GM18519 (cell line): ENCODE measurements around the gene ZNF407.

Source experiments
- ATAC-seq: cut with Tn5 transposase; IDR thresholded peaks from one replicate; pipeline ENCODE4 v1.9.1; 2021; ENCODE audit warnings: mild to moderate bottlenecking, moderate library complexity; ENCODE audit not compliant: unreplicated experiment, low FRiP score

ZNF407 gene

DNA sequence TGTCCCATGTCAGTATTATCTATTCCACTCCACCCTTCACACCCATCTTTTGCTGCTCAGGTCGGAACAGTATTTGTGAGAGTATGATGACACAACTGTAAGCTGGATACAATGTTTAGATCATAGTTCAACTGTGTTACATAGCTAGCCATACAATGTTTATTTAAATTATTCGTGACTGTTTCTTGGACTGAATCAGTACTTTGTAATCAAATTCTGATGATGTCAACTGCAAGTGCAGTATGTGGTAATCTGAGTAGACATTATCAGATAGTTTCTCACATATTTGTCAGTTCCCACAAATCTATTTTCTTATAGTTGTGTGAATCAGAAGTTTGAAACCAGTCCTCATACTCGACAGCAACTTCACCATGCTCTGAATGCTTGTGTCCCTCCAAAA, 177.6 kb downstream of the ZNF407 start:
- no peak for ATAC-seq

DNA sequence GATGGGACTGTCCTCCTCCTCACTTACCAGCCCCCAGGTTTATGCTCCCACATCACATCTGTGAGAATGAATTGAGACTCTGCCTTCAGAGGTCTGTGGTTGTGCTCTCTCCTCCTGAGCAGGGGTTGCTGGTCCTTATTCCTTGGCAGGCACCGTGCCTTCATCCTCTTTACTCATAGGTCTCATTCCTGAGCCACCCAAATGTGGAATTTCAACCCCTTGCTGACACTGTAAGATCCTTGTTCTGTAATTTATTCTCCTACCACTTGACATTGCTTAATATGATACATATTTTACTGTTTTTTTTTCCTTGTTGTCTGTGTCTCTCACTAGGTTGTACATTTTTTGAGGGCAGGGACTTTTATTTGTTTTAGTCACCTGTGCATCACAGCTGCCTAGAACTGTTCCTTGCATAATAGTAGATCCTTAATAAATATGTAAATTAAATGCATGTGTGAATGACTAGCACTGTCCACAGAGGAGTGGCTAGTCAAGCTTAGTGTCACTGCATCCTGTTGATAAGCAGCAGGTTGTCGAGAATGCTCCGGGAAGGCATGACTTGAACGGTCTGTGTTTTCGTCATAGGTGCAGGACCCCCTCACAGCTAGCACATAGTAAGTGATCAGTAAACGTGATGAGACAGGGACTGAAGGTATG, 180.6 kb downstream of the ZNF407 start:
- no peak for ATAC-seq

DNA sequence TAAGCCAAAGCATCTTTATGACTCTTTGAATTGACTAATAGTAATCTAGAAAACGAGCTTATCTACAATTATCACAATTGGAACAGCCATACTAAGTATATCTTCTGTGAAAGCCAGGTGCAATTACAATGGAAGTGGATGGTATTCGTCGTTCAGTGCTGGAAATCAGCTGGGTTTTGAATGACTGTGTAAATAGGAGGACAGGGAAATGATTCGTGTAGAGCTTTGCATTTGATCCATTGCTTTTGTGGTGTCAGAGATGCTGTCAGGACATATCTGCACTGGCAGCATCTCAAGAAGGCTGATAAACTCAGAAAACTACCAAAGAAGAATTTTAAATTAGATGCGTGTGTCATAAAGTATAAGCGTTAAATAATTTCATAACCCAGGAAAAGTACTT, 187.1 kb downstream of the ZNF407 start:
- ATAC-seq: no peak

DNA sequence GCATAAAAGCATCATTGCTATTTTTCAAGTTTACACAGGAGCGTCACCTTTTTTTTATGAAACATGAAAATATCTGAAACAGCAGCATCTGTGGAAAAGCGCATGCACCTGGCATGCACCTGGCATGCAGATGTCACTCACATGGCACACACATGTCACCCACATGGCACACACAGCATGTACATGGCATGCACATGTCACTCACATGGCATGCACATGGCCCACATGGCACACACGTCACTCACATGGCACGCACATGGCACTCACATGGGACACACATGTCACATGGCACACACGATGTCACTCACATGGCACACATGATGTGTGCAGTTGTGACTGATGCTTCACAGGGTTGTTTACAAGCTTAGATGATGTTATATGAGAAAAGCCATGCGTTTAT, 188.0 kb downstream of the ZNF407 start:
- no peak for ATAC-seq

DNA sequence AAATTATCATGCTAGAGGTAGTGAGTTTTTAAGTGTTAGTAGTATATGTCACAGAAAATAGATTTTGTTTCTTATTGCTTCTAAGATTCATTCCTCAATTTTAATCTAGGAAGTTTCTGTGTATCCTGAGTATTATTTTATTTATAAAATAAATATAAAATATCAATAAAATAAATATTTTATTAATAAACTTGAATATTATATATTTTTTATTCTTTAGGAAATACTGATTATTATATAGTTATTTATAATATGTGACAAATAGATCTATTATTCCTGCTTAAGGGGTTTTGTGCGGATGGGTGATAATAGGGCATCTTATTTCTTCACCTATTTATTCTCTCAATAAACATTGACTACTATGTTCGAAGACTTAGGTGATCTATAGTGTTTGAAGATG, 191.0 kb downstream of the ZNF407 start:
- ATAC-seq: no peak

DNA sequence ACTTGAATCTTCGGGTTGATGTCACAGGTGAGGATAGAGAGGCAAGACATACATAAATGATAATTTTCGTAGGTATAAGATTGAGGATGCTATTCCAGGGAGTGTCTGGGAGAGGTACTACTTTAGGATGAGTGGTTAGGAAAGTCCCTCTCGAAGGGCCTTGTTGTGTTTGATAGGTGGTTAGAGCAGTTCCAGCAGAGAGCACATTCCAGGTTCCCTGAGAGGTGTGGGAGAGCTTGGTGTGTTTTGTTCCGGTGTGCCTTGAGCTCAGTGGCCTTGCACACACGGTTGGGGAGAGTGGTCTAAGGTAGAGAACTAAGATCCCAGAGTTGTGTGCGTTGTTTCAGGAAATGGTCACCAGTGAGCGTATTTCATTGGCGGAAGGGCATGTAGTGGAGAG, 191.4 kb downstream of the ZNF407 start:
- no peak for ATAC-seq

DNA sequence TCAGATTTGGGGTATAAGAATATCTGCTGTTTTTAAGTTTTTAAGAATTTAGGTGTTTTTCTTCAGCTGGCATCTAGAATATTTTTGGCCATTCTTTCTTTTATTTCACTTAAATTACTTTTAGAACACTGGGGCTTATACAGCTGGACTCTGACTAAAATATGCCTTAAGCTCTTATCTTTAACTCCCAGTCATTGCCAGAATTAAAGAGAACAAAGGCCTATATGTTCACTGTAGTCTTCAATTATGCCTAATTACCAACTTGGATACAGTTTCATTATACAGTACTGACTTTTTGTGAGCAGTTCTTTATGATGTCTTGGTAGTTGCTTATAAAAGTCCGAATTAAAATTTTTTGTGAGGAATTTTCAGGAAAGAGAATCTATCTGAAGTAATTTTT, 192.8 kb downstream of the ZNF407 start:
- no peak for ATAC-seq

DNA sequence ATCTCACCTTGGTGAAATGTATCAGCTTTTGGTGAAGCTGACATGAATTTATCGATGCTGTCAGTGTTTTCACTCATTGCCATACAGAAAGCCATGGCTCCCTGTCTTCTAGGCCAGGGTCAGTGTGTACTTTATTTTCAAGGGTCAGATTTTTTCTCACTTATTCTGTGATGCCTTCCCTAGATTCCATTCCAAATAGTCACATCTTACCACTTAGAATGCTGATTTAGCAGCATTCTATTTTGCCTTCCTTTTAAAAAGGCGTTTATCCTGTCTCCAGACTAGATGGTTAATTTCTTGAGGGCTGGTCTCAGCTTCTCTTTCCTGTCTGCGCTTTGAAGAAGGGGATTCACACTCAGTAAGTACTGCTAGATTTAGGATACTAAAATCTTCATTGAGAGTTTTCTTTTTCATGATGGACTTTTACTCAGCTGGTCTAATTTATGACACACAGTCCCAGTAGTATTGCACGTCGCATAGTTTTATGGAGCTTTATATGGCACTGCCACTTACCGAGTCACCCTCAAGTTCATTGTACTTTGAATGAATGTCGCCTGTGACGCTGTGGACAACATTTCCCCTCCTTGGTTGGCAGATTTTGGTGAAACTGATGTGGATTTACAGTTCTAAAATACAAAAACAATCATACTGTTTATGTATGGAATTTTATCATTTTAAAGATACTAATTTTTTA, 194.0 kb downstream of the ZNF407 start:
- ATAC-seq: no peak

DNA sequence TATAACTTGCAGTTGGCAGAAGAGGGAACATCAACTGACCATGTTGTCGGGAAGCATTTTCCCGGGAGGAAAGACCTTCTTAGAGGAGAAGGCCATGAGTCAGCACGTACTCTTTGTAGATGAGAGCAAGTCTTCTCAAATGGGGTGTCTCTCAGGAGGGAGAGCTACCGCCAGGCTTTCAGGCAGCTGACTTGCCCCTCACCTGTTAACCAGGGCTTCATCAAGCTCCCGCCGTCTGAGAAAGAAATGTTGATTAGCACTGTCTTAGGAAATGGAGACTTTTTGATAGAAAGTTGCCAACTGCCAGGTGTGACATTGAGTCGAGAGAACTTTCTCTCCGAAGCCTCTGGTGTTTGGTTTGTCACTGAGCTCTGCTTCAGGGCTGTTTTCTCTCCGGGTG, 196.1 kb downstream of the ZNF407 start:
- ATAC-seq: no peak

DNA sequence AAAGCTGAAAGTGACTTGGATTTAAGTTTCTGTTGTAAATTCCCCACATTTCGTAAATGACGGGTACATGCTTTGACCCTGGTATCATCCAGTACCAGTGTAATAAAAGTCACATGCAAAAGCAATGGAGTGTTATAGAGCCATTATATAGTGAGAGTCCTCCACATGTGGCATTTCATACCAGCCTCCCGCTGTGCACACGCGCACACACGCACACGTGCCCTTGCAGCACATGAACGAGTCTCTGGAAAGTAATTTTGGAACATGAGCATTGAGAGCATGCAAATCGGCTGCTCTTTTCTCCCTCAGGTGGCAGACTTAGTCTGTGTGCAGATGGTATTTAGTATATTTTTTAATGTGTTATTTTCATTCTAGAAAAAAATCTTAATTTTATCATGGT, 198.1 kb downstream of the ZNF407 start:
- ATAC-seq: no peak

DNA sequence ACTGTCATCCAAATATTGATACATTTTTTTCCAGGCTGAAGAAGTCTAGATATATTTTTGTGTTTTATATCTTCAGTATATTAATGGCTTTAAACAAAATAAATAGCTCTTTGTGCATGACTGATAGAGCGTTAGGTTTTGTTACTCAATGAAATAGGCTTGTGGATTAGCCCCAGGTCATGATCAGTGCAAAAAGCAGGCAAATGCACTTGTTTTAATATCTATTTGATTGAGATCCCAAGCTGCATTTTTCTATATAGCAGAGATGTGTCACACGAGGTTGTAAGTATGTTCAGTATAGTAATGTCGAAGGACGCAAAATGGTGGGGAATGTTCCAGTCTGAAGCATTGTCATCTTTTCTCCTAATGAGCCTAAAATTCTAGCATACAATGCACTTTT, 198.5 kb downstream of the ZNF407 start:
- ATAC-seq: no peak

DNA sequence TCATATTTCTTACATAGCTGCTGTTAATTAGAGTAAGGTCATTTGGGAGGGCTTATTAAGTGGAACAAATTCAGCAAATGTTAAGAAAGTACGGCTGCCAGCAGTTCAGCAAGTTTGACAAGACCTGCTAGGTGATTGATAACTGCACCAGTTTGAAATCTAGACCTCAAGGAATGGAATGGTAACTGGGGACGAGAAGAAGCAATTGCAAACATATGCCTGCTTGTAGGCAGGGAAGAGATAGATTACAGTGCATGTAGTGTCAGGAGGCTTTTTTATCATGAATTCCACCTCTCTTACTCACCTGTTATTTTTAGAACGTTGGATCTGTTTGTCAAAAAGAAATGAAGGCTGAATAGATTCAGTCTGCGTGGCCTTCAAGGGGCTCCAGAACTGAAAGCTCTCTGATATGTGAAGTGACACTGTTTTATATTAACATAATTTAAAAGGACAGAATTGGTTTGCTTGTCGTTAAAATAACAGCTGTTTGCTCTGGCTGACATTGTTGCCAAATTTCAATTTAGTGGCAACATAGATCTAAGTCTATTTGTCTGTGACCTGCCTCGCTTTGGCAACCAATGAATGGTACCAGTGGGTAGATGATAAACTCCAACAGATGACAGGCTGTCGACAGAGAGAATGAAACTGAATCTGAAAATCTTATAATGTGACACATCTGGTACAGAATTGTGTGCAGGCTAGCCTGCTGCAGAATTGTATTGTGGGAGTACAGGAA, 199.3 kb downstream of the ZNF407 start:
- ATAC-seq: peak; percentile 98

DNA sequence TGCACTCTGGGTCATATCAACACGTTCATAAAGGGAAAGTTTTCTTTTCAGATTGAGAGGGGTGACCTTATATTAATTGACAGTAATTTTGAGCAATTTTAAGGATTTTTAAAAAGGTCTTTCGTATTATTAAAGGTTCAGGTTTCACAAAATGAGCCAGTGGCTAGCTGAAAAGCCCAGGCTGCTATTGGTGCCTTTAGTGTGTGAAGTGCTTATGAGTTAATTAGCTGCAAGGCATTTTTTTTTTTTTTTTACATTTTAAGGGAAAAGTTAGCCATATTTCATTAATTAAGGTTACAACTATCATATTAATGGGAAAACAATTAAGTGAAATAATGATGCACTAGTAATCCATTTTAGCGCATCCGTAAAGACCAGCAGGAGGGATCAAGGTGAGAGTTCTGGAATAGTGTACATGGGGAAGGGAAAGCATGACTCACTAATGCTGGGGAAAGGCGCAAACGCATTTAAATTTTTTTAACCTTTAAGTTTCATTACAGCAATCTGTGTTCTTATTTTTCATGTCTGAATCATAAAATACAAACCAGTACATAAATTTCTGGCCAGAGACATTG, 200.0 kb downstream of the ZNF407 start:
- peak; percentile 14 for ATAC-seq

DNA sequence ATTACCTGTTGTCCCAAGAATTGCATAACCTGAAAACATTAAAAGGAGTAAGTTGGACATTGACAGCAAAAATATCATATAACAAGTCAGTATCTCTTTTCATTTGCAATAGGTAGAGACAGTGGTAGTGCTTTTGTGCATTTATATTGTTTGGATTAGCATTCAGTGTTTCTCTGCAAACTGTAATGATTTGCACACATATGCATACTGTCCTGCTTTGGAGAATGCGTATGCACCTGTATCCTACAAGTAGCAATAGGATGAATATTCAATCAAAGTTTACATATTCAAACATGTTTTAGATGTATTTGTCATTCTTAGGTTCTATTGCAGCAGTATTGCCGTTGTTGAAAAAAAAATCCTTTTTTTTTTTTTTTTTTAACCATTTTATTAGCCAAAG, 201.9 kb downstream of the ZNF407 start:
- no peak for ATAC-seq

DNA sequence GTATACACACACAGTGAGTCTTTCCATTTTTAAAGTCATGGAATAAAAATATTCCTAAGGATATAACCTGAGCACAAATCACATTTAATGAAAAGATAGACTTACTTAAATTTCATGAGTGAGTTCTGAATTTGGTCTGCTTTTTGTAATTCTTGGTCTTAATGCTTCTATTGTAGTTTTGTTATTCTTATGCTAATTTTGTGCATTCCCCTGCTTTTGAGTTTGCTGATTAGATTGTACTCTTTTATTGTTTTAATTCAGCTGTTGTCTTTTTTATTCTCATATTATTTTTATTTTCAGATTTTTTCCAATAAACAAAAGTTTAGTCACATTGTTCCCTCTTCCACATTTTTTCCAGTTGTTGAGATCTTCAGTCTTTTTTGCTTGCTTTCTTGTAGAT, 202.4 kb downstream of the ZNF407 start:
- no peak for ATAC-seq

DNA sequence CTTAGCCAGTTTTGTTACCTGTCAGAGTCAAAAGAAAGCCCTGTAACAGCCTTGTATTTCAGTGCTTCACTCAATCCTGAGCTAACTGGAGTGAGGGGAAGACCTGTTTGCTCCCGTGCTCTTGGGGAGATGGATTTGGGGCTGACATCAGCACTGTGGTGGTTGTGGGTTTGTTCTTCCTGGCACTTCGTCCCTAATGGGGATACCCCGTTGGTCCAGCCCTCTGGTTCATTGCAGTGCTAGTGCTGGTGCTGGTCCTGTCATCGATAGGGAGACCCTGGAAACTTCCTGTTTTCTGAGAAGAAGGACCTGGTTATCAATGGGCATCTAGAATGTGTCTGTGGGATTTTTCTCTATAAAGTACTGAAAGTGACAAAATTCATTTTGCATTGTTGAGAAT, 205.4 kb downstream of the ZNF407 start:
- no peak for ATAC-seq

DNA sequence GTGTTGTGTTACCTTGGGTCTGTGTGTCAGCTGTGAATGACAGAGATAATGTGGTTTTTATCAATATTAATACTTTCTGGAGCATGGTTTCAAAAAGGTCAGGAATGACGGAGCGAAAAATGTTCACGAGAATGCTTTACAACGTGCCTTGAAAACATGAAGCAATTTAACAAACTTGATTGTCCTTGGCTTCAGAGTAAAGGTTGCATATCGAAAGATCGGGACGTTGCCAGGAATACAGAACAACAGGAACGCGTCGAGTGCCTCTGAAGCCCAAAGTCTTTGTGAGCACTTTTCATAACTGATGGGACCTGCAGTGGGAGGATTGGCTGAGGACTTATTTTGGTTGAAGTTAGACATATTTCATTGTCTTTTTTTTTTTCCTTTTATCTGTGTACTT, 206.1 kb downstream of the ZNF407 start:
- no peak for ATAC-seq

DNA sequence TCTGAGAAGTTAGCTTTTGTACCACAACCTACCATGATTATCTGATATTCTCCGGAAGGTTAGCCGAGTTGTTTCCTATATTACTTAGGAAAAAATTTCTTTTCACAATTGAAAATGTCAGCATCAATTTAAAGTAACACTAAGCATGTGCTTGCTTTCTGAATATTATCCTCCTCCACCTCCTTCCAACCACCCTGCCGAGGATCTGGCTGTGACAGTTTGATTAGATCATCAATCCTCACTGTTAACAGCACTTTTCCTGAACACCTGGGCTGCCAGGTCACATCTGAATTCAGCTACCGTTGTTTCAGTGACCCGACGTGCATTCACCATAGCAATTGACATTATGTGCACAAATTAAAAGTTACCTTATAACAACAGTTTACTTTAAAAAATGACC, 207.0 kb downstream of the ZNF407 start:
- no peak for ATAC-seq

DNA sequence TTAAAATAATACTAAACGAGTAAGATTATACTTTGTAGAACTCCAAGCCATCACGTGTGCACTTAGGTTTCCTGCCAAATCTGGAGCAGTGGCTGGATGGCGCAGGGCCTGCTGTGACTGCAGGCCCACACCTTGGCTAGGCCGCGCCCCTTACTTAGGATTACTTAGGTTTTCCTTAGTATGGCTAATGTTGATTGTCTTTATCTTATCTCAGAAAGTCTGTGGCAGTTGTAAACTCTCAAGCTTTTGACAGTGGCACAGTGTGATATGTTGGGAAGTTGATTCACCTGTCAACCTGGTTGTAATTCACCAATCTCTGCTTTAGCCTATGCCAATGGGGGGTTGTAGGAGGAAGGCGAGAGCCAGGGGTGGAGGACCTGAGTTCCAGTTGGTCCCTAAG, 208.4 kb downstream of the ZNF407 start:
- ATAC-seq: no peak

DNA sequence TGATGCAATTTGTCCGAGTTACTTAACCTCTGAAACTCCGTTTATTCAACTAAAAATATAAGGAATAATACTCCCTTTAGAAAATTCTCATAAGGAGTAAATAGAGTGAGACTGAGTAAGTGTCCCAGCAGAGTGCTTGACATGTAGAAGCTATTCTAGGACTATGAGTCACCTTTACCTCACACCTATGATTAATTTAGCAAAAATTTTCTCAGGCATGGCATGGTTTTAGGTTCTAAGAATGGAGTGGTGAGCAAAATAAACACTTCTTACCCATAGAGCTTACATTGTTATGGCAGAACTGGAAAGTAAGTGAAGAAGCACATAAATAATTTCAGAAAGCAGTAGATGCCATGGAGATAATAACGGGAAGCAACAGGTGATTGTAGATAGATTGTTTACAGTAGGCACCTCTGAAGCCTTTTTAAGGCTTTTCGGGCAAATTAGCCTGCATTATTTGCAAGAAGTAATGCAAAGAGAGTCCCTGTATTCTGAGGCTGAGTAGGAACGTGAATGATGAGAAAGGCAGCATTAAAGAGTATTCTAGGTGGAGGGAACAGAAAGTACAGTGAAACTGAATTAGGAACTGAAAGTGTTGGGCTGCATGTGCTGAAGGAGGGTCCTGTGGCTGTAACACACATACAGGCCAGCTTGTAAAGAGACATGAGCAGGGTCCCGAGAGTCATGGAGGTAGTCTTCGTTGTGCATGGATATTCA, 209.2 kb downstream of the ZNF407 start:
- ATAC-seq: peak; percentile 93

DNA sequence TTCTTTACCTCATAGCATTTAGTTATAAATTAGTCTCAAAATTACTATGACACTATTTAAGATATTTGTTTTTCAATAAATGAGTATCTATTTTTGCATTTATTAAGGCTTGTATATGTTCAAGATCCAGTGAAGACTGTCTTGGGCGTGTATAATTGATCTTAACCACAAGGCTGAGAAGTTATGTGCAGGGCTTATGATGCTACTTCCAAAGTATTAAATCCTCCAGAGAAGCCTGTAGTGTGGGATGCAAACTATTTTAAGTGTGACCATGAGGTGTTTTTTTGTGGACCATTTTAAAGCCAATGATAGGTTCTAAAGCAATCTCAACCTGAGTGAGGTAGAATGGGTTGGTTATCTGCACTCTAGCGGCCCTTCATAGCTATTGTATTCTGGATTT, 219.9 kb downstream of the ZNF407 start:
- no peak for ATAC-seq
